OCI-LY3 (cell line): ENCODE data around the gene P3H2.

Experiments
- EZH2phosphoT487 ChIP-seq: fragments of 200-600 bp; shearing (Covaris generic); IDR thresholded peaks from 2 replicates; pipeline ENCODE4 v1.6.1; 2018; ENCODE audit warnings: antibody characterized with exemption, mixed run types, low read depth
- TF ChIP-seq, protein P1 (sequence below): fragments of 200-600, 300-600 bp; sonication (generic); IDR thresholded peaks from 2 replicates; pipeline ENCODE4 v1.5.1; 2014; ENCODE audit warnings: antibody characterized with exemption, low read length, low read depth

DNA sequence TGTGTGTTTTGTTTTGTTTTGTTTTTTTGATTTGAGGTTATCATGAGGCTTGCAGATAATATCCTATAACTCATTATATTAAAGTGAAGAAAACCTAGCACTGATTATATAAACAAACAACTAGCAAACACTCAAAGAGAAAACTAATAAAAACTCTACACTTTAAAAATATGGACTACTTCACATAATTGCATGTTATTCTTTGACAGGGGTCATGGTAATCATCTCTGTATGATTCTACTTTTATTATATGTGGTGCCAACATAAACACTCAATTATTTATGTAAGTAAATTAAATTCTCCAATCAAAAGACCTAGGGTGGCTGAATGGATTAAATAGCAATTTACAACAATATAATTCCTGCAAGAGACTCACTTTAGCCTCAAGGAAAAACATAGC is 44.6 kb upstream of the P3H2 start:
- TF ChIP-seq, protein P1, sequence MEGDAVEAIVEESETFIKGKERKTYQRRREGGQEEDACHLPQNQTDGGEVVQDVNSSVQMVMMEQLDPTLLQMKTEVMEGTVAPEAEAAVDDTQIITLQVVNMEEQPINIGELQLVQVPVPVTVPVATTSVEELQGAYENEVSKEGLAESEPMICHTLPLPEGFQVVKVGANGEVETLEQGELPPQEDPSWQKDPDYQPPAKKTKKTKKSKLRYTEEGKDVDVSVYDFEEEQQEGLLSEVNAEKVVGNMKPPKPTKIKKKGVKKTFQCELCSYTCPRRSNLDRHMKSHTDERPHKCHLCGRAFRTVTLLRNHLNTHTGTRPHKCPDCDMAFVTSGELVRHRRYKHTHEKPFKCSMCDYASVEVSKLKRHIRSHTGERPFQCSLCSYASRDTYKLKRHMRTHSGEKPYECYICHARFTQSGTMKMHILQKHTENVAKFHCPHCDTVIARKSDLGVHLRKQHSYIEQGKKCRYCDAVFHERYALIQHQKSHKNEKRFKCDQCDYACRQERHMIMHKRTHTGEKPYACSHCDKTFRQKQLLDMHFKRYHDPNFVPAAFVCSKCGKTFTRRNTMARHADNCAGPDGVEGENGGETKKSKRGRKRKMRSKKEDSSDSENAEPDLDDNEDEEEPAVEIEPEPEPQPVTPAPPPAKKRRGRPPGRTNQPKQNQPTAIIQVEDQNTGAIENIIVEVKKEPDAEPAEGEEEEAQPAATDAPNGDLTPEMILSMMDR = no peak
- TF ChIP-seq EZH2phosphoT487 = no peak
